ENCODE results near the gene AMIGO2.

DNA sequence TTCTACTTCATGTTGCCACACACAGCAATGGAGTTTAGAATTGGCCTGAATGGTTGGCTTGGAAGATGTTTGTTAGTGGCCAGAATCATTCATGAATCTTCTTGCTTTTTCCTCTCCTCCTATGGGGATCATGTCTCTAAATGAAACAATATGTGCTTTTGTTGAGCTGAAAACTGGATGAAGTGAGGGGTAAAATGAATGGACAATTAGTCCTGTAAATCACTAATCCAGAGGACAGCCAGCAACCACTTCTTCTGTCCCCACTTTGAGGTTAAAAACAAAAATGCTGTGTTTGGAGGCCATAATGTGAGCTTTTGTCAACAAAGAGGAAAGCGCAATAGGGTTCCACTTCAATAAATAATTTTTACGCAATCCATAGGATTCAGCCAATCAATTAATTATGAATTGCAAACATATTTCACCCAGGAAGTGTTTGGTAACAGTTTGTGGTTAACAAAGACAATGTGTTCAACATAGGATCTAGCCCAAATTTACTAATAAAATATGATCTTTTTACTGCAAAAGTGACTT is 30.3 kb upstream of the AMIGO2 start:
- TF ChIP-seq POLR2A (IDR thresholded peaks at IDR 0.05; ENCODE audit: low read depth, low read length) (no peak), POLR2AphosphoS5 (IDR thresholded peaks at IDR 0.05; ENCODE audit: low read depth, low read length) (no peak), TAF1 (IDR thresholded peaks at IDR 0.05; ENCODE audit: borderline replicate concordance, low read depth, low read length) (no peak)
